ENCODE data around the gene LILRA5.

LILRA5 gene

DNA sequence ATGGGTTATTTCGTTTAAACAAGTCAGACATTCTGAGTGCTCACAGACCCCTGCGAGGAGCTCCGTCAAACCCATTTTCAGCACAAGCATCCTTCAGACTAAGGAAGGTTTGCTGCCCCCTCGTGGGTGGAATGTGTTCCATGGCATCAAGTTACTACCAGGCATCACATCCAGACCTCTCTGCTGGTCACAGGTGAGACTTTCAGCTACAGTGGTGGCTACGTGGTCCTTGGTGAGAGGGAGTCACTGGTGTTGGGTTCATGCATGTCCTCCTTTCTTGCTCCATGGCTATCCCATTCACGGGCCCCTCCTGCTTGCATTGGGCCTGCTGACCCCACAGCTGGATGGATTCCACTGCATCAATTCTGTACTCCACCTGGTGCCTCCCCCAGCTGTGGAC, 46.8 kb downstream of the LILRA5 start:
- H3K4me3 ChIP-seq (ENCODE audit: low read depth in 1 of 5, low read length in 5 of 5), result no peak overlapping the region
- no peaks in the 10 kb centered on the region for H3K9me3 ChIP-seq (ENCODE audit: control insufficient read depth in 5 of 5, low read length in 5 of 5)
- no peaks in the 10 kb centered on the region for H3K4me1 ChIP-seq (ENCODE audit: control insufficient read depth in 5 of 5, insufficient read depth in 5 of 5, low read length in 5 of 5)
- H3K9ac ChIP-seq (ENCODE audit: low read length in 5 of 5), result no peak overlapping the region
- no peaks in the 10 kb centered on the region for H3K36me3 ChIP-seq (ENCODE audit: control insufficient read depth in 5 of 5, insufficient read depth in 5 of 5, low read length in 5 of 5)
- peaks cover 0 to 2% (median 0%) of the 10 kb centered on the region in 5 donors for H3K27me3 ChIP-seq (ENCODE audit: control insufficient read depth in 5 of 5, insufficient read depth in 4 of 5, low read length in 5 of 5)
- no peak overlapping the region for H3K27ac ChIP-seq (ENCODE audit: low read depth, low read length)

DNA sequence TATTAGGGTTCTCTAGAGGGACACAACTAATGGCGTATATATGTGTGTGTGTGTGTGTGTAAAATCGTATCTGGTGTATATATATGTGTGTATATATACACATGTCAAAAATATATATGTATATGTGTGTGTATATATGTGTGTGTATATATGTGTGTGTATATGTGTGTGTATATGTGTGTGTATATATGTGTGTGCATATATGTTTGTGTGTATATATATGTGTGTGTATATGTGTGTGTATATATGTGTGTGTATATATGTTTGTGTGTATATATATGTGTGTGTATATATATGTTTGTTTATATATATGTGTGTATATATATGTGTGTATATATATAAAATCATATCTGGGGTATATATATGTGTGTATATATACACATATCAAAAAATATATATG, 50.5 kb downstream of the LILRA5 start:
- H3K9me3 ChIP-seq (ENCODE audit: control insufficient read depth in 5 of 5, low read length in 5 of 5), result no peaks in the 10 kb centered on the region
- no peaks in the 10 kb centered on the region for H3K36me3 ChIP-seq (ENCODE audit: control insufficient read depth in 5 of 5, insufficient read depth in 5 of 5, low read length in 5 of 5)
- H3K4me1 ChIP-seq (ENCODE audit: control insufficient read depth in 5 of 5, insufficient read depth in 5 of 5, low read length in 5 of 5), result no peaks in the 10 kb centered on the region
- no peak overlapping the region for H3K9ac ChIP-seq (ENCODE audit: low read length in 5 of 5)
- H3K4me3 ChIP-seq (ENCODE audit: low read depth in 1 of 5, low read length in 5 of 5), result no peak overlapping the region
- H3K27me3 ChIP-seq (ENCODE audit: control insufficient read depth in 5 of 5, insufficient read depth in 4 of 5, low read length in 5 of 5), result peaks cover 0 to 5% (median 0%) of the 10 kb centered on the region in 5 donors
- H3K27ac ChIP-seq (ENCODE audit: low read depth, low read length), result no peak overlapping the region

DNA sequence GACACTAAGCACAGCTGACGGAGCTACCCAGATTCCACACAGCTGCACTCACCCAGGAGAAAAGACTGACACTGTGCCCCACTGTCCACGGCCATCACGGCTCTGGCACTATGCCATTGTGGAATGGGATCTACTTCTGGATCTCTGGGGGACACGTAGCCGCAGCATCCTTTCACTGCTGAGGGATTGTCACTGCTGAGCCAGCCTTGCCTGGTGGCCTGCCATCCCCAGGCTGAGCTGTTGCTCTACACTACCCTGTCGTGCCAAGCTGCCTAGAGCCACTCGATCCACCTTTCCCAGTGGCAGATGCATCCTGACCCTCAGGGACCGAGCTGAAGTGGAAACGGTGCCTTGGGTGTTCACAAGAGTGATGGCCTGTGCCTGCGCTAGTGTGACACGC, 50.9 kb downstream of the LILRA5 start:
- H3K9me3 ChIP-seq (ENCODE audit: control insufficient read depth in 5 of 5, low read length in 5 of 5), result no peaks in the 10 kb centered on the region
- no peak overlapping the region for H3K9ac ChIP-seq (ENCODE audit: low read length in 5 of 5)
- H3K4me1 ChIP-seq (ENCODE audit: control insufficient read depth in 5 of 5, insufficient read depth in 5 of 5, low read length in 5 of 5), result no peaks in the 10 kb centered on the region
- peaks cover 0 to 6% (median 0%) of the 10 kb centered on the region in 5 donors for H3K27me3 ChIP-seq (ENCODE audit: control insufficient read depth in 5 of 5, insufficient read depth in 4 of 5, low read length in 5 of 5)
- H3K36me3 ChIP-seq (ENCODE audit: control insufficient read depth in 5 of 5, insufficient read depth in 5 of 5, low read length in 5 of 5), result no peaks in the 10 kb centered on the region
- H3K27ac ChIP-seq (ENCODE audit: low read depth, low read length), result no peak overlapping the region
- no peak overlapping the region for H3K4me3 ChIP-seq (ENCODE audit: low read depth in 1 of 5, low read length in 5 of 5)

- H3K9ac ChIP-seq (ENCODE audit: low read length in 5 of 5), result peak within 1 kb of the TSS in 4 of 5 donors; percentile 10 to 66 (median 41)
- H3K4me1 ChIP-seq (ENCODE audit: control insufficient read depth in 5 of 5, insufficient read depth in 5 of 5, low read length in 5 of 5), result peaks cover 0 to 16% (median 0%) of the 10 kb centered on the region in 5 donors
- peaks cover 0 to 5% (median 0%) of the 10 kb centered on the region in 5 donors for H3K36me3 ChIP-seq (ENCODE audit: control insufficient read depth in 5 of 5, insufficient read depth in 5 of 5, low read length in 5 of 5)
- peak within 1 kb of the TSS; percentile 38 to 63 (median 51) for H3K4me3 ChIP-seq (ENCODE audit: low read depth in 1 of 5, low read length in 5 of 5)
- H3K27ac ChIP-seq (ENCODE audit: low read depth, low read length), result peak within 1 kb of the TSS; percentile 23
- no peaks in the 10 kb centered on the region for H3K9me3 ChIP-seq (ENCODE audit: control insufficient read depth in 5 of 5, low read length in 5 of 5)
- H3K27me3 ChIP-seq (ENCODE audit: control insufficient read depth in 5 of 5, insufficient read depth in 4 of 5, low read length in 5 of 5), result peaks cover 20 to 39% (median 20%) of the 10 kb centered on the region in 5 donors
Measured at GRCh38 chr19:54257116-54257480, 55.9 kb downstream of the LILRA5 start, which contains the start of gene LILRB5. Gene LILRB5 (minus strand): TSS chr19:54257273. CDS start chr19:54257193, 80 bp downstream.

Measured in subcutaneous abdominal adipose tissue (tissue), 5 donors.